Panc1 (cell line): ENCODE data around the gene CDH13. TPM values are rescaled to one million over a fixed set of nuclear protein-coding genes. Genes with fewer than 3 reads are reported as not detected.

ENCODE experiments used
- ATAC-seq: fragments of 200-7000 bp; cut with Tn5 transposase; 2 replicates; pipeline ENCODE4 v1.9.1; 2020; ENCODE audit warnings: mild to moderate bottlenecking, moderate library complexity
- BruUV-seq: library from RNA; stranded (reverse); fragments of 400-500 nt; replicated peaks from 2 replicates; lab custom pipeline; 2021; lab: Mats Ljungman, UMichigan
- CTCF ChIA-PET: fragments of 300-600 bp; sonication (Branson Sonifier 250); formaldehyde crosslinking; loops from one replicate; lab custom pipeline; 2022; ENCODE audit warnings: antibody characterized with exemption; lab: Charles Lee
- POLR2A ChIA-PET: fragments of 300-600 bp; sonication (Branson Sonifier 250); formaldehyde crosslinking; loops from one replicate; lab custom pipeline; 2022; ENCODE audit warnings: antibody characterized with exemption; lab: Charles Lee
- DNase-seq: peaks from one replicate; pipeline ENCODE4 v3.0.0-alpha.2; 2010; ENCODE audit warnings: low read depth, low spot score
- H3K27ac ChIP-seq: 2 replicates; pipeline ENCODE4 v1.5.1; 2011; ENCODE audit warnings: mild to moderate bottlenecking, low read length, inconsistent platforms
- H3K27me3 ChIP-seq: fragments of 200-500 bp; sonication (Bioruptor generic); 2 replicates; pipeline ENCODE4 v1.6.0; 2014; ENCODE audit warnings: low read length, inconsistent platforms; ENCODE audit not compliant: control insufficient read depth, insufficient read depth
- H3K36me3 ChIP-seq: fragments of 200-500 bp; sonication (Bioruptor generic); 2 replicates; pipeline ENCODE4 v1.5.1; 2014; ENCODE audit warnings: inconsistent platforms, mild to moderate bottlenecking, low read length, moderate library complexity; ENCODE audit not compliant: control insufficient read depth, insufficient read depth
- H3K4me1 ChIP-seq: 2 replicates; pipeline ENCODE4 v1.5.1; 2011; ENCODE audit warnings: inconsistent platforms, mild to moderate bottlenecking, low read length, moderate library complexity; ENCODE audit not compliant: control insufficient read depth, insufficient read depth
- H3K4me3 ChIP-seq, 2 experiments: 2 replicates each; pipeline ENCODE4 v1.5.1; 2011 to 2012; ENCODE audit warnings: low read depth in 2 of 2, low read length in 2 of 2, mild to moderate bottlenecking in 2 of 2, inconsistent platforms in 1 of 2, moderate library complexity in 1 of 2
- H3K9me3 ChIP-seq: fragments of 200-500 bp; sonication (Bioruptor generic); 2 replicates; pipeline ENCODE4 v1.5.1; 2014; ENCODE audit warnings: low read depth, mild to moderate bottlenecking, inconsistent platforms, low read length, moderate library complexity; ENCODE audit not compliant: control insufficient read depth, insufficient read depth
- CTCF ChIP-seq: fragments of 450-650 bp; IDR thresholded peaks from 2 replicates; pipeline ENCODE4 v1.5.1; 2017; ENCODE audit warnings: mild to moderate bottlenecking
- POLR2AphosphoS5 ChIP-seq: IDR thresholded peaks from 2 replicates; pipeline ENCODE4 v1.6.1; 2012; ENCODE audit warnings: mild to moderate bottlenecking, low read depth, low read length, moderate library complexity
- REST ChIP-seq, 2 experiments: IDR thresholded peaks; 2 replicates each; pipeline ENCODE4 v1.6.1; 2011 to 2012; ENCODE audit warnings: low read depth in 2 of 2, control low read depth in 1 of 2, low read length in 1 of 2, mild to moderate bottlenecking in 1 of 2, moderate library complexity in 1 of 2; ENCODE audit not compliant: insufficient read depth in 1 of 2
- SIN3A ChIP-seq: IDR thresholded peaks from 2 replicates; pipeline ENCODE4 v1.6.1; 2012; ENCODE audit warnings: low read depth, mild to moderate bottlenecking, low read length, moderate library complexity, borderline replicate concordance; ENCODE audit not compliant: insufficient read depth
- TCF7L2 ChIP-seq: IDR thresholded peaks from 2 replicates; pipeline ENCODE4 v1.6.1; 2011; ENCODE audit warnings: mild to moderate bottlenecking, low read depth, low read length, inconsistent platforms
- in situ Hi-C: cut with HindIII; loops from 2 replicates; pipeline ENCODE4 v1.10.0; 2016; ENCODE audit warnings: low sequenced_read_pairs, low pct_unique_long_range_greater_than_20kb
- intact Hi-C: fragments of 100-400 bp; cut with micrococcal nuclease; formaldehyde crosslinking; loops from one replicate; pipeline ENCODE4 v1.10.0; 2022; ENCODE audit not compliant: unreplicated experiment
- total RNA-seq: library from RNA; stranded (reverse); gene quantifications from one replicate; pipeline ENCODE4 v1.2.1, GENCODE V29; 2021; ENCODE audit not compliant: unreplicated experiment

CDH13 gene
- total RNA-seq, 1 experiment from 2014 or later: not detected

DNA sequence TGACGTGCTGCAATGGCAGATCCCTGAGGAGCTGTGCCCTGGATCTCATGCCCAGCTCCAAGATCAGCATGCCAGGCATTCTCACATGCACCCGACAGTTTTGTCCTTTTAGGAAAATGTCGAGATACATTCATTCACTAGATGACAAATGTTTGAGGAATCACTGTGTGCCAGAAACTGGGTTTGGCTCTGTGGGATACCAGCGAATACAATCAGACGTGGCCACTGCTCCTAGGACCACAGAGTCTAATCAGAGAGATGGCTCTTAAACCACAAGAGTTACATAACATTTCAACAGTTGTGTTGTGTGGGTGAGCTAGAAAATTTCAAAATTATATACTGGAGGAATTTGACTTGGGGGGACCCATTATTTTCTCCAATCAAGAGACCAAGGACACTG lies 579.7 kb downstream of the CDH13 start:
- TF ChIP-seq SIN3A (no peak), TCF7L2 (no peak), POLR2AphosphoS5 (no peak), CTCF (no peak), REST (IDR thresholded peaks at IDR 0.05; ENCODE audit: insufficient read depth in 1 of 2, low read depth in 2 of 2, low read length in 1 of 2) (no peak)
- ChIA-PET CTCF (no interaction called here), POLR2A (no interaction called here)
- Histone ChIP-seq H3K4me1 (no peaks in the 10 kb centered on the region), H3K9me3 (no peaks in the 10 kb centered on the region), H3K27ac (no peak overlapping the region), H3K27me3 (no peaks in the 10 kb centered on the region; the same call in 1 of the 2 replicates), H3K4me3 (no peak overlapping the region), H3K36me3 (no peaks in the 10 kb centered on the region)
- intact Hi-C loops (no loop called here), in situ Hi-C loops (no loop called here)
- no peak for DNase-seq
- no TSS peak for BruUV-seq
- ATAC-seq: no peak

GRCh38 chr16:83211711-83212110 lies 584.9 kb downstream of the CDH13 start:
- no TSS peak for BruUV-seq
- ChIA-PET POLR2A (no interaction called here), CTCF (no interaction called here)
- ATAC-seq: no peak
- TF ChIP-seq POLR2AphosphoS5 (no peak), REST (IDR thresholded peaks at IDR 0.05; ENCODE audit: insufficient read depth in 1 of 2, low read depth in 2 of 2, low read length in 1 of 2) (no peak)
- in situ Hi-C loops: no loop called here
- no peaks in the 10 kb centered on the region for H3K4me1 ChIP-seq
- DNase-seq: no peak
- no peaks in the 10 kb centered on the region for H3K36me3 ChIP-seq
- no peaks in the 10 kb centered on the region for H3K27me3 ChIP-seq
- intact Hi-C loops: no loop called here
- H3K4me3 ChIP-seq: no peak overlapping the region
- H3K27ac ChIP-seq: no peak overlapping the region
- H3K9me3 ChIP-seq: no peaks in the 10 kb centered on the region
